Activated CD8-positive, alpha-beta memory T cell treated with anti-CD3 and anti-CD28 coated beads for 36 hours (primary cell): ENCODE measurements around the gene AAMP. TPM values are rescaled to one million over a fixed set of nuclear protein-coding genes. Genes with fewer than 3 reads are reported as not detected.
"Not testable (repeated sequence)": the region's sequence is repeated elsewhere in the genome, so short reads cannot be mapped to it uniquely, and the experiment has no call there.

Experiments
- CTCF ChIA-PET: fragments of 350-600 bp; sonication (Branson Sonifier 250); formaldehyde crosslinking; loops from one replicate; lab custom pipeline; 2021; ENCODE audit warnings: antibody characterized with exemption; lab: Charles Lee
- POLR2A ChIA-PET: fragments of 350-600 bp; sonication (Branson Sonifier 250); formaldehyde crosslinking; loops from one replicate; lab custom pipeline; 2021; ENCODE audit warnings: antibody characterized with exemption; lab: Charles Lee
- total RNA-seq, 2 experiments: library from RNA; stranded (reverse); gene quantifications; one replicate each; pipeline ENCODE4 v1.2.3, GENCODE V29; 2021

AAMP gene
- 10 to 100 TPM; 96.2 to 98.7 TPM for total RNA-seq

GRCh38 chr2:218269900-218270720 lies at the start of gene AAMP, which contains the start of gene PNKD:
AAMP (minus strand) TSS chr2:218270137; CDS start chr2:218270086, 51 bp downstream.
PNKD (plus strand) TSS chr2:218270519; CDS start chr2:218270536, 17 bp downstream.
- POLR2A ChIA-PET, result interaction anchor here (0.6 to 2.9 kb wide), 9 partner anchors 14 to 389 kb away, joined by 3 to 34 read pairs (median 4); partner anchors contain the start of genes BCS1L and ZNF142
- CTCF ChIA-PET, result interaction anchor here (0.8 to 4.7 kb wide), 12 partner anchors 12 to 130 kb away, joined by 3 to 70 read pairs (median 4); partner anchors contain the start of genes CATIP and TMBIM1

GRCh38 chr2:218318241-218318640 lies 48.3 kb upstream of the AAMP start:
- CTCF ChIA-PET, result no interaction called here
- POLR2A ChIA-PET, result no interaction called here

- ChIA-PET CTCF (no interaction called here), POLR2A (no interaction called here)
Observed at GRCh38 chr2:218317835-218318234, 47.9 kb upstream of the AAMP start.

- ChIA-PET POLR2A (no interaction called here), CTCF (interaction anchor here (0.8 kb wide), 1 partner anchor 45 kb away, joined by 3 read pairs; no protein-coding TSS in a partner anchor)
Observed at GRCh38 chr2:218317303-218317630, 47.3 kb upstream of the AAMP start.

GRCh38 chr2:218315397-218315796 lies 45.5 kb upstream of the AAMP start:
- POLR2A ChIA-PET, result no interaction called here
- CTCF ChIA-PET, result interaction anchor here (2.1 kb wide), 1 partner anchor 13 kb away, joined by 4 read pairs; no protein-coding TSS in a partner anchor

GRCh38 chr2:218314764-218315163 lies 44.8 kb upstream of the AAMP start:
- CTCF ChIA-PET, result interaction anchor here (2.1 kb wide), 1 partner anchor 13 kb away, joined by 4 read pairs; no protein-coding TSS in a partner anchor
- POLR2A ChIA-PET, result not testable (repeated sequence)

- CTCF ChIA-PET, result no interaction called here
- POLR2A ChIA-PET, result no interaction called here
Observed at GRCh38 chr2:218313356-218313755, 43.4 kb upstream of the AAMP start.

GRCh38 chr2:218312267-218312756 lies 42.4 kb upstream of the AAMP start:
- CTCF ChIA-PET, result interaction anchor here (0.7 kb wide), 1 partner anchor 19 kb away, joined by 3 read pairs; no protein-coding TSS in a partner anchor
- POLR2A ChIA-PET, result no interaction called here

- CTCF ChIA-PET, POLR2A ChIA-PET: not testable (repeated sequence)
Observed at GRCh38 chr2:218311541-218312266, 41.8 kb upstream of the AAMP start.

- CTCF ChIA-PET, result no interaction called here
- POLR2A ChIA-PET, result no interaction called here
Observed at GRCh38 chr2:218310853-218311540, 41.1 kb upstream of the AAMP start.

- CTCF ChIA-PET, result no interaction called here
- POLR2A ChIA-PET, result no interaction called here
Observed at GRCh38 chr2:218307415-218308090, 37.6 kb upstream of the AAMP start.

- CTCF ChIA-PET, result interaction anchor here (1.4 kb wide), 1 partner anchor 50 kb away, joined by 3 read pairs; the partner anchor contains the start of gene CATIP
Observed at GRCh38 chr2:218306184-218306920, 36.4 kb upstream of the AAMP start.

GRCh38 chr2:218305383-218305782 lies 35.4 kb upstream of the AAMP start:
- CTCF ChIA-PET, result interaction anchor here (1.4 kb wide), 1 partner anchor 51 kb away, joined by 3 read pairs; the partner anchor contains the start of gene CATIP
- POLR2A ChIA-PET, result no interaction called here

More at GRCh38 chr2:218306184-218306920, 36.4 kb upstream of the AAMP start:
- POLR2A ChIA-PET, result no interaction called here

- ChIA-PET CTCF (interaction anchor here (0.7 to 2.1 kb wide), 14 partner anchors 11 to 165 kb away, joined by 3 to 11 read pairs (median 4); partner anchors contain the start of gene CATIP), POLR2A (no interaction called here)
Observed at GRCh38 chr2:218301176-218301819, 31.4 kb upstream of the AAMP start.

- ChIA-PET POLR2A (interaction anchor here (0.7 kb wide), 1 partner anchor 38 kb away, joined by 4 read pairs; no protein-coding TSS in a partner anchor), CTCF (no interaction called here)
Observed at GRCh38 chr2:218300141-218300540, 30.2 kb upstream of the AAMP start.

GRCh38 chr2:218298314-218298875 lies 28.5 kb upstream of the AAMP start:
- ChIA-PET CTCF (interaction anchor here (1.1 to 1.9 kb wide), 4 partner anchors 13 to 58 kb away, joined by 3 to 4 read pairs (median 4); partner anchors contain the start of gene CATIP), POLR2A (interaction anchor here (0.5 to 0.6 kb wide), 2 partner anchors 11 to 928 kb away, joined by 3 read pairs; no protein-coding TSS in a partner anchor)

- CTCF ChIA-PET, result no interaction called here
- POLR2A ChIA-PET, result no interaction called here
Observed at GRCh38 chr2:218296847-218297246, 26.9 kb upstream of the AAMP start.
